Measurements from ENCODE around the gene B4GALT7.
"Not testable (repeated sequence)": the region's sequence is repeated elsewhere in the genome, so short reads cannot be mapped to it uniquely, and the experiment has no call there.

Gene B4GALT7

GRCh38 chr5:177557796-177558195 is 42.1 kb upstream of the B4GALT7 start:
- no peak overlapping the region for H2BK5ac ChIP-seq (ENCODE audit: low read length)
- H3K9ac ChIP-seq (ENCODE audit: low read depth, low read length, poor library complexity) = no peak overlapping the region
- H2AFZ ChIP-seq (ENCODE audit: low read length) = no peak overlapping the region
- H4K8ac ChIP-seq (ENCODE audit: low read depth, low read length) = no peak overlapping the region
- H2BK15ac ChIP-seq (ENCODE audit: low read length) = no peak overlapping the region
- H3K4me3 ChIP-seq (ENCODE audit: low read length in 2 of 2) = no peak overlapping the region
- H3K27ac ChIP-seq (replicated peaks; ENCODE audit: low read length) = no peak overlapping the region
- H3K4me1 ChIP-seq (ENCODE audit: control insufficient read depth in 2 of 2, insufficient read depth in 1 of 2, low read depth in 1 of 2, low read length in 2 of 2) = peaks cover 3 to 5% of the 10 kb centered on the region in 2 donors
- no peak overlapping the region for H3K18ac ChIP-seq (ENCODE audit: low read length)
- H2BK120ac ChIP-seq (ENCODE audit: low read depth, low read length) = no peak overlapping the region
- H3K4me2 ChIP-seq (ENCODE audit: insufficient read depth, low read length, poor library complexity, severe bottlenecking) = no peak overlapping the region
- H3K23ac ChIP-seq (ENCODE audit: low read depth, low read length, poor library complexity) = peak overlapping the region; percentile 17
- H3K36me3 ChIP-seq (replicated peaks in 1 of 2; ENCODE audit: control insufficient read depth in 2 of 2, insufficient read depth in 2 of 2, low read length in 2 of 2) = peaks cover 0 to 3% of the 10 kb centered on the region in 2 donors
- H2AK5ac ChIP-seq (ENCODE audit: low read depth, low read length) = no peak overlapping the region
- H3K27me3 ChIP-seq (ENCODE audit: control insufficient read depth in 3 of 3, insufficient read depth in 3 of 3, low read depth in 1 of 3, low read length in 3 of 3) = no peaks in the 10 kb centered on the region
- no peak for DNase-seq (ENCODE audit: low spot score)
- no peak overlapping the region for H4K91ac ChIP-seq (ENCODE audit: low read depth, low read length, poor library complexity)
- no CpG with 5 or more reads among the region's 5 CpGs for WGBS, 2 donors (ENCODE audit: extremely low coverage in 2 of 2, insufficient read length in 2 of 2, insufficient replicate concordance in 1 of 2)
- peaks cover 2 to 9% of the 10 kb centered on the region in 2 donors for H3K9me3 ChIP-seq (replicated peaks in 1 of 2; ENCODE audit: control insufficient read depth in 2 of 2, insufficient read depth in 1 of 2, low read depth in 1 of 2, low read length in 2 of 2)
- H2BK12ac ChIP-seq (ENCODE audit: low read length) = no peak overlapping the region
- no peak overlapping the region for H3K14ac ChIP-seq (ENCODE audit: low read length)
- peaks cover 3% of the 10 kb centered on the region for H3K79me1 ChIP-seq (ENCODE audit: low read depth, low read length)
- no peak overlapping the region for H3K4ac ChIP-seq (ENCODE audit: low read length)

DNA sequence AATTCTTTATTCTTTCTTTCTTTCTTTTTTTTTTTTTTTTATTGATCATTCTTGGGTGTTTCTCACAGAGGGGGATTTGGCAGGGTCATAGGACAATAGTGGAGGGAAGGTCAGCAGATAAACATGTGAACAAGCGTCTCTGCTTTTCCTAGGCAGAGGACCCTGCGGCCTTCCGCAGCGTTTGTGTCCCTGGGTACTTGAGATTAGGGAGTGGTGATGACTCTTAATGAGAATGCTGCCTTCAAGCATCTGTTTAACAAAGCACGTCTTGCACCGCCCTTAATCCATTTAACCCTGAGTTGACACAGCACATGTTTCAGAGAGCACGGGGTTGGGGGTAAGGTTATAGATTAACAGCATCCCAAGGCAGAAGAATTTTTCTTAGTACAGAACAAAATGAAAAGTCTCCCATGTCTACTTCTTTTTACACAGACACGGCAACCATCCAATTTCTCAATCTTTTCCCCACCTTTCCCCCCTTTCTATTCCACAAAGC is 40.4 kb upstream of the B4GALT7 start:
- H2AFZ ChIP-seq (ENCODE audit: low read length); H3K4me2 ChIP-seq (ENCODE audit: insufficient read depth, low read length, poor library complexity, severe bottlenecking); H3K23ac ChIP-seq (ENCODE audit: low read depth, low read length, poor library complexity); H3K27ac ChIP-seq (replicated peaks; ENCODE audit: low read length); H2BK5ac ChIP-seq (ENCODE audit: low read length); H3K14ac ChIP-seq (ENCODE audit: low read length); H3K4me1 ChIP-seq (ENCODE audit: control insufficient read depth in 2 of 2, insufficient read depth in 1 of 2, low read depth in 1 of 2, low read length in 2 of 2); H3K9ac ChIP-seq (ENCODE audit: low read depth, low read length, poor library complexity); H4K8ac ChIP-seq (ENCODE audit: low read depth, low read length); DNase-seq (ENCODE audit: low spot score); H3K9me3 ChIP-seq (replicated peaks in 1 of 2; ENCODE audit: control insufficient read depth in 2 of 2, insufficient read depth in 1 of 2, low read depth in 1 of 2, low read length in 2 of 2); H3K27me3 ChIP-seq (ENCODE audit: control insufficient read depth in 3 of 3, insufficient read depth in 3 of 3, low read depth in 1 of 3, low read length in 3 of 3); H2AK5ac ChIP-seq (ENCODE audit: low read depth, low read length); H3K36me3 ChIP-seq (replicated peaks in 1 of 2; ENCODE audit: control insufficient read depth in 2 of 2, insufficient read depth in 2 of 2, low read length in 2 of 2); H3K79me1 ChIP-seq (ENCODE audit: low read depth, low read length); H2BK15ac ChIP-seq (ENCODE audit: low read length); H2BK12ac ChIP-seq (ENCODE audit: low read length); H3K18ac ChIP-seq (ENCODE audit: low read length); H3K4ac ChIP-seq (ENCODE audit: low read length); H4K91ac ChIP-seq (ENCODE audit: low read depth, low read length, poor library complexity); H3K4me3 ChIP-seq (ENCODE audit: low read length in 2 of 2); H2BK120ac ChIP-seq (ENCODE audit: low read depth, low read length): not testable (repeated sequence)
- no CpG with 5 or more reads among the region's 8 CpGs for WGBS, 2 donors (ENCODE audit: extremely low coverage in 2 of 2, insufficient read length in 2 of 2, insufficient replicate concordance in 1 of 2)

GRCh38 chr5:177565046-177565445 is 34.9 kb upstream of the B4GALT7 start:
- Histone ChIP-seq H3K4me2 (ENCODE audit: insufficient read depth, low read length, poor library complexity, severe bottlenecking) (no peak overlapping the region), H2BK12ac (ENCODE audit: low read length) (no peak overlapping the region), H4K8ac (ENCODE audit: low read depth, low read length) (no peak overlapping the region), H3K9ac (ENCODE audit: low read depth, low read length, poor library complexity) (no peak overlapping the region), H3K18ac (ENCODE audit: low read length) (no peak overlapping the region), H3K79me1 (ENCODE audit: low read depth, low read length) (no peaks in the 10 kb centered on the region), H2BK120ac (ENCODE audit: low read depth, low read length) (no peak overlapping the region), H3K27ac (replicated peaks; ENCODE audit: low read length) (no peak overlapping the region), H3K23ac (ENCODE audit: low read depth, low read length, poor library complexity) (no peak overlapping the region), H2AFZ (ENCODE audit: low read length) (no peak overlapping the region), H4K91ac (ENCODE audit: low read depth, low read length, poor library complexity) (no peak overlapping the region), H2AK5ac (ENCODE audit: low read depth, low read length) (no peak overlapping the region), H2BK5ac (ENCODE audit: low read length) (no peak overlapping the region), H3K4ac (ENCODE audit: low read length) (no peak overlapping the region), H3K9me3 (replicated peaks in 1 of 2; ENCODE audit: control insufficient read depth in 2 of 2, insufficient read depth in 1 of 2, low read depth in 1 of 2, low read length in 2 of 2) (peaks cover 4 to 9% of the 10 kb centered on the region in 2 donors), H3K27me3 (ENCODE audit: control insufficient read depth in 3 of 3, insufficient read depth in 3 of 3, low read depth in 1 of 3, low read length in 3 of 3) (peaks cover 0 to 4% (median 2%) of the 10 kb centered on the region in 3 experiments), H3K4me1 (ENCODE audit: control insufficient read depth in 2 of 2, insufficient read depth in 1 of 2, low read depth in 1 of 2, low read length in 2 of 2) (peaks cover 0 to 2% of the 10 kb centered on the region in 2 donors), H2BK15ac (ENCODE audit: low read length) (no peak overlapping the region), H3K4me3 (ENCODE audit: low read length in 2 of 2) (no peak overlapping the region), H3K36me3 (replicated peaks in 1 of 2; ENCODE audit: control insufficient read depth in 2 of 2, insufficient read depth in 2 of 2, low read length in 2 of 2) (no peaks in the 10 kb centered on the region), H3K14ac (ENCODE audit: low read length) (no peak overlapping the region)
- no peak for DNase-seq (ENCODE audit: low spot score)
- no CpG with 5 or more reads among the region's 8 CpGs for WGBS, 2 donors (ENCODE audit: extremely low coverage in 2 of 2, insufficient read length in 2 of 2, insufficient replicate concordance in 1 of 2)

- Histone ChIP-seq H3K9me3 (replicated peaks in 1 of 2; ENCODE audit: control insufficient read depth in 2 of 2, insufficient read depth in 1 of 2, low read depth in 1 of 2, low read length in 2 of 2) (peaks cover 0 to 2% of the 10 kb centered on the region in 2 donors), H2BK12ac (ENCODE audit: low read length) (no peak overlapping the region), H3K4me2 (ENCODE audit: insufficient read depth, low read length, poor library complexity, severe bottlenecking) (no peak overlapping the region), H4K91ac (ENCODE audit: low read depth, low read length, poor library complexity) (no peak overlapping the region), H3K14ac (ENCODE audit: low read length) (no peak overlapping the region), H3K27ac (replicated peaks; ENCODE audit: low read length) (no peak overlapping the region), H2BK120ac (ENCODE audit: low read depth, low read length) (no peak overlapping the region), H3K4me3 (ENCODE audit: low read length in 2 of 2) (no peak overlapping the region), H3K9ac (ENCODE audit: low read depth, low read length, poor library complexity) (no peak overlapping the region), H2BK5ac (ENCODE audit: low read length) (no peak overlapping the region), H2AK5ac (ENCODE audit: low read depth, low read length) (no peak overlapping the region), H3K18ac (ENCODE audit: low read length) (no peak overlapping the region), H3K27me3 (ENCODE audit: control insufficient read depth in 3 of 3, insufficient read depth in 3 of 3, low read depth in 1 of 3, low read length in 3 of 3) (peaks cover 0 to 4% (median 2%) of the 10 kb centered on the region in 3 experiments), H3K23ac (ENCODE audit: low read depth, low read length, poor library complexity) (no peak overlapping the region), H3K4ac (ENCODE audit: low read length) (no peak overlapping the region), H3K79me1 (ENCODE audit: low read depth, low read length) (no peaks in the 10 kb centered on the region), H3K4me1 (ENCODE audit: control insufficient read depth in 2 of 2, insufficient read depth in 1 of 2, low read depth in 1 of 2, low read length in 2 of 2) (peaks cover 0 to 2% of the 10 kb centered on the region in 2 donors), H2AFZ (ENCODE audit: low read length) (no peak overlapping the region), H2BK15ac (ENCODE audit: low read length) (no peak overlapping the region), H4K8ac (ENCODE audit: low read depth, low read length) (no peak overlapping the region), H3K36me3 (replicated peaks in 1 of 2; ENCODE audit: control insufficient read depth in 2 of 2, insufficient read depth in 2 of 2, low read length in 2 of 2) (no peaks in the 10 kb centered on the region)
- DNase-seq (ENCODE audit: low spot score) = no peak
- no CpG with 5 or more reads among the region's 7 CpGs for WGBS, 2 donors (ENCODE audit: extremely low coverage in 2 of 2, insufficient read length in 2 of 2, insufficient replicate concordance in 1 of 2)
These were observed 31.6 kb upstream of the B4GALT7 start for GRCh38 chr5:177568326-177568725.

Measured in neuronal stem cell (in vitro differentiated cells).